Measurements from ENCODE around the gene TFG. TPM values are rescaled to one million over a fixed set of nuclear protein-coding genes. Genes with fewer than 3 reads are reported as not detected.

The TFG gene
- total and polyA plus RNA-seq, 10 of the 15 experiments (the other 5 are each of a cell fraction or from before 2014, with no cell fraction given): 29.3 to 126 (median 57.6) TPM

DNA sequence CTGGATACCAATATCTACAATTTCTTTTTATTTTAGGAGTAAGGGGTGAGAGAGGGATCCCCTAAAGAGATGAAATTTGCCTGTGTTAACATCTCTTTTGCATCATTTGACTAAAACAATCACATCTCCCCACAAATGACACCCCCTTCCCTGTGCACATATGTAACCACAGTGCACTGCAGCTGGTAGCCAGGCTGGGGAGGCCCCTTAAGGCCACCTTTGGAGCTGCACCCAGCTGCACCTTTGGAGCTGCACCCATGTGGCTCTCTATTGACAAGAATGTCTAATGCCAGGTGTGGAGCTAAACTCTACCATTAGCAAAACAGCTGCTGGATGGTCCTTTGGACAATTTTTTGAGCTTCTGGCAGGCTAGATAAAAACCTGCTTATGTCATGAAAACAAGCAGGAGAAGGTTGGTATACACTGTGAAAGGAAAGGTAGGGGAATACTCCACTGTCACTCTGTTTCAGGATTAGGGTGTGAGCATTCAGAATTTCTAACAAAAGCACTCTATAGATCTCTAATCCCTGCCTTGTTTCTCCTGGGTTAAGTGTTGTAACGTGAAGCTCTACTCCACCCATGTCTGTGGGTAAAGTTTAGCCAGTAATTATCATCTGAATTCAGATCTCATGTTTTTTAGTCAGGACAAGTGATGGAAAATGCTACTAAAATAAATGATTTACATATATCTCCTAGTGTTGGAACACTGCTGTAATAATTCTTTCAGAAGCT, 52.1 kb downstream of the TFG start:
- H3K36me3 ChIP-seq (ENCODE audit: control insufficient read depth in 2 of 2, insufficient read depth in 2 of 2, low read length in 1 of 2): no peaks in the 10 kb centered on the region
- BruUV-seq (replicated peaks): no TSS peak
- H3K27me3 ChIP-seq (replicated peaks in 1 of 2; ENCODE audit: control insufficient read depth in 2 of 2, insufficient read depth in 2 of 2, low read length in 1 of 2): no peaks in the 10 kb centered on the region
- RAD21 ChIA-PET (ENCODE audit: unreplicated experiment): interaction anchor here (0.8 to 3.6 kb wide), 6 partner anchors 10 to 445 kb away, joined by 3 to 11 read pairs (median 4); no protein-coding TSS in a partner anchor
- intact Hi-C loops (cut with micrococcal nuclease; ENCODE audit: unreplicated experiment) (no loop called here), in situ Hi-C loops (cut with MboI) (no loop called here)
- H3K9me3 ChIP-seq (replicated peaks; ENCODE audit: control insufficient read depth, insufficient read depth, low read length): no peaks in the 10 kb centered on the region
- CTCF ChIA-PET: interaction anchor here (1.0 to 3.7 kb wide), 11 partner anchors 10 to 299 kb away, joined by 3 to 16 read pairs (median 4); no protein-coding TSS in a partner anchor
- H3K4me1 ChIP-seq (ENCODE audit: control insufficient read depth, insufficient read depth, low read length): no peaks in the 10 kb centered on the region
- no peak overlapping the region for H3K27ac ChIP-seq (ENCODE audit: control insufficient read depth, insufficient read depth)
- DNase-seq (ENCODE audit: low read depth, low spot score) (no peak), ATAC-seq (peak; percentile 95), FAIRE-seq (no peak)
- H2AFZ ChIP-seq (ENCODE audit: control insufficient read depth, low read depth, low read length): no peak overlapping the region
- no peaks in the 10 kb centered on the region for H3K79me2 ChIP-seq (ENCODE audit: control insufficient read depth, insufficient read depth, low read length)
- TF ChIP-seq, protein P1, sequence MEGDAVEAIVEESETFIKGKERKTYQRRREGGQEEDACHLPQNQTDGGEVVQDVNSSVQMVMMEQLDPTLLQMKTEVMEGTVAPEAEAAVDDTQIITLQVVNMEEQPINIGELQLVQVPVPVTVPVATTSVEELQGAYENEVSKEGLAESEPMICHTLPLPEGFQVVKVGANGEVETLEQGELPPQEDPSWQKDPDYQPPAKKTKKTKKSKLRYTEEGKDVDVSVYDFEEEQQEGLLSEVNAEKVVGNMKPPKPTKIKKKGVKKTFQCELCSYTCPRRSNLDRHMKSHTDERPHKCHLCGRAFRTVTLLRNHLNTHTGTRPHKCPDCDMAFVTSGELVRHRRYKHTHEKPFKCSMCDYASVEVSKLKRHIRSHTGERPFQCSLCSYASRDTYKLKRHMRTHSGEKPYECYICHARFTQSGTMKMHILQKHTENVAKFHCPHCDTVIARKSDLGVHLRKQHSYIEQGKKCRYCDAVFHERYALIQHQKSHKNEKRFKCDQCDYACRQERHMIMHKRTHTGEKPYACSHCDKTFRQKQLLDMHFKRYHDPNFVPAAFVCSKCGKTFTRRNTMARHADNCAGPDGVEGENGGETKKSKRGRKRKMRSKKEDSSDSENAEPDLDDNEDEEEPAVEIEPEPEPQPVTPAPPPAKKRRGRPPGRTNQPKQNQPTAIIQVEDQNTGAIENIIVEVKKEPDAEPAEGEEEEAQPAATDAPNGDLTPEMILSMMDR (IDR thresholded peaks at IDR 0.05 in 2 of 3, conservative IDR thresholded peaks at IDR 0.05 in 1 of 3; ENCODE audit: control insufficient read depth in 2 of 3, extremely low read depth in 1 of 3, insufficient read depth in 1 of 3, low read depth in 3 of 3, low read length in 3 of 3): peak; percentile 22 to 52 (median 38); a peak in 5 of 6 replicates
- TF ChIP-seq RAD21 (IDR thresholded peaks at IDR 0.05; ENCODE audit: insufficient read depth, low read depth, low read length) (0 out of 2 replicates have a peak, but pooled peaks have one; percentile 23), SMARCA5 (IDR thresholded peaks at IDR 0.05) (no peak), NR2F1 (conservative IDR thresholded peaks at IDR 0.05) (no peak), RUNX3 (IDR thresholded peaks at IDR 0.05; ENCODE audit: low read length) (peak; percentile 35; the same call in 1 of the 2 replicates), TCF12 (IDR thresholded peaks at IDR 0.05; ENCODE audit: low read depth, low read length) (peak; percentile 68; the same call in 1 of the 2 replicates), MXI1 (IDR thresholded peaks at IDR 0.05; ENCODE audit: low read depth, low read length) (no peak), NFYA (IDR thresholded peaks at IDR 0.05; ENCODE audit: borderline replicate concordance, low read depth, low read length) (no peak), KDM1A (IDR thresholded peaks at IDR 0.05; ENCODE audit: borderline replicate concordance) (no peak)
- TF ChIP-seq, protein P2, sequence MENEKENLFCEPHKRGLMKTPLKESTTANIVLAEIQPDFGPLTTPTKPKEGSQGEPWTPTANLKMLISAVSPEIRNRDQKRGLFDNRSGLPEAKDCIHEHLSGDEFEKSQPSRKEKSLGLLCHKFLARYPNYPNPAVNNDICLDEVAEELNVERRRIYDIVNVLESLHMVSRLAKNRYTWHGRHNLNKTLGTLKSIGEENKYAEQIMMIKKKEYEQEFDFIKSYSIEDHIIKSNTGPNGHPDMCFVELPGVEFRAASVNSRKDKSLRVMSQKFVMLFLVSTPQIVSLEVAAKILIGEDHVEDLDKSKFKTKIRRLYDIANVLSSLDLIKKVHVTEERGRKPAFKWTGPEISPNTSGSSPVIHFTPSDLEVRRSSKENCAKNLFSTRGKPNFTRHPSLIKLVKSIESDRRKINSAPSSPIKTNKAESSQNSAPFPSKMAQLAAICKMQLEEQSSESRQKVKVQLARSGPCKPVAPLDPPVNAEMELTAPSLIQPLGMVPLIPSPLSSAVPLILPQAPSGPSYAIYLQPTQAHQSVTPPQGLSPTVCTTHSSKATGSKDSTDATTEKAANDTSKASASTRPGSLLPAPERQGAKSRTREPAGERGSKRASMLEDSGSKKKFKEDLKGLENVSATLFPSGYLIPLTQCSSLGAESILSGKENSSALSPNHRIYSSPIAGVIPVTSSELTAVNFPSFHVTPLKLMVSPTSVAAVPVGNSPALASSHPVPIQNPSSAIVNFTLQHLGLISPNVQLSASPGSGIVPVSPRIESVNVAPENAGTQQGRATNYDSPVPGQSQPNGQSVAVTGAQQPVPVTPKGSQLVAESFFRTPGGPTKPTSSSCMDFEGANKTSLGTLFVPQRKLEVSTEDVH (IDR thresholded peaks at IDR 0.05; ENCODE audit: low read depth, partially characterized antibody): no peak
- TF ChIP-seq, protein P3, sequence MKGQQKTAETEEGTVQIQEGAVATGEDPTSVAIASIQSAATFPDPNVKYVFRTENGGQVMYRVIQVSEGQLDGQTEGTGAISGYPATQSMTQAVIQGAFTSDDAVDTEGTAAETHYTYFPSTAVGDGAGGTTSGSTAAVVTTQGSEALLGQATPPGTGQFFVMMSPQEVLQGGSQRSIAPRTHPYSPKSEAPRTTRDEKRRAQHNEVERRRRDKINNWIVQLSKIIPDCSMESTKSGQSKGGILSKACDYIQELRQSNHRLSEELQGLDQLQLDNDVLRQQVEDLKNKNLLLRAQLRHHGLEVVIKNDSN (IDR thresholded peaks at IDR 0.05; ENCODE audit: borderline replicate concordance, extremely low read length, insufficient read depth, low read depth, low read length): no peak
- H3K4me2 ChIP-seq (ENCODE audit: control insufficient read depth, insufficient read depth): no peak overlapping the region
- H4K20me1 ChIP-seq (ENCODE audit: control insufficient read depth, insufficient read depth): no peaks in the 10 kb centered on the region
- POLR2A ChIA-PET: interaction anchor here (0.8 kb wide), 1 partner anchor 53 kb away, joined by 3 read pairs; no protein-coding TSS in a partner anchor
- 41% methylated on average over 1 of the region's 1 CpG for whole genome bisulfite sequencing (ENCODE audit: insufficient coverage, insufficient replicate concordance, low lambda C conversion rate, missing lambda C conversion rate)
- H3K4me3 ChIP-seq: no peak overlapping the region
- SMC1A ChIA-PET (ENCODE audit: uncharacterized antibody, unreplicated experiment): interaction anchor here (1.0 to 2.0 kb wide), 9 partner anchors 9 to 295 kb away, joined by 3 to 7 read pairs (median 5); no protein-coding TSS in a partner anchor
- no peak overlapping the region for H3K9ac ChIP-seq (ENCODE audit: control insufficient read depth, insufficient read depth, low read length)
